Measurements from ENCODE around the gene C1QL1. TPM values are rescaled to one million over a fixed set of nuclear protein-coding genes. Genes with fewer than 3 reads are reported as not detected.

The C1QL1 gene
- total RNA-seq, 4 donors from 2014 or later, result not detected

DNA sequence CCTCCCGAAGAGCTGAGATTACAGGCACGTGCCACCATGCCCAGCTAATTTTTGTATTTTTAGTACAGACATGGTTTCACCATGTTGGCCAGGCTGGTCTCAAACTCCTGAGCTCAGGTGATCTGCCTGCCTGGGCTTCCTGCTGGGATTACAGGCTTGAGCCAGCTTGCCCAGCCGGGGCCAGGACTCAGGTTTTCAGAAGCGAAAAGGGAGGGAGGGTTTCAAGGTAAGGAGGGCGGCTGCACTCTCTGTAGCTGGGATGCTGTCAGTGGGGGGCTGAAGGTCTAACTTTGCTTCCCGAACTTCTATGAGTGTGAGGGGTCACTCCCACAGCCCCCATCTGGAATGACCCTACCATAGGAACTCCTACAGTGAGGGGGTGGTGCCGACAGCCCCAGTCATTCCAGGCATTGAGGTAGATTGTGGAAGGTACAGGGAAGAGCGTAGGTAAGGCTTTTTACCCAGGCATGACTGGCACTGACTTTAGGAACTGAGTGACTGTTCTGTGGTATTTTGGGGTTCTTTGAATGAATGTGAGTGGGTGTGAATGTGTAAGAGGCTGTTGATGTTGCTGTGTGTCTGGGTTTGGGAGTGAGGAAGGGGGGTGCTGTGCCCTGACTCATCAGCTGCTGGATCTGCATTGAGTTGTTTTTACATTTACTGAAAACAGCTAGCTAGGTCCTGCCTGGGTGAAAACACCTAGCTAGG, 3.8 kb upstream of the C1QL1 start:
- no peak for DNase-seq
- H3K27ac ChIP-seq, result no peak overlapping the region
- in situ Hi-C loops (cut with MboI; ENCODE audit: low sequenced_read_pairs in 4 of 4), result no loop called here
- no peaks in the 10 kb centered on the region for H3K9me3 ChIP-seq
- H3K4me3 ChIP-seq, result no peak overlapping the region
- ATAC-seq, result no peak
- peaks cover 0 to 9% of the 10 kb centered on the region in 2 donors for H3K4me1 ChIP-seq
- no peaks in the 10 kb centered on the region for H3K36me3 ChIP-seq
- H3K27me3 ChIP-seq, result peaks cover 14 to 24% (median 21%) of the 10 kb centered on the region in 3 donors
- intact Hi-C loops (cut with DNase I; ENCODE audit: low total_unique reads), result no loop called here
- TF ChIP-seq POLR2A (IDR thresholded peaks at IDR 0.05), result no peak
- TF ChIP-seq, protein P1, sequence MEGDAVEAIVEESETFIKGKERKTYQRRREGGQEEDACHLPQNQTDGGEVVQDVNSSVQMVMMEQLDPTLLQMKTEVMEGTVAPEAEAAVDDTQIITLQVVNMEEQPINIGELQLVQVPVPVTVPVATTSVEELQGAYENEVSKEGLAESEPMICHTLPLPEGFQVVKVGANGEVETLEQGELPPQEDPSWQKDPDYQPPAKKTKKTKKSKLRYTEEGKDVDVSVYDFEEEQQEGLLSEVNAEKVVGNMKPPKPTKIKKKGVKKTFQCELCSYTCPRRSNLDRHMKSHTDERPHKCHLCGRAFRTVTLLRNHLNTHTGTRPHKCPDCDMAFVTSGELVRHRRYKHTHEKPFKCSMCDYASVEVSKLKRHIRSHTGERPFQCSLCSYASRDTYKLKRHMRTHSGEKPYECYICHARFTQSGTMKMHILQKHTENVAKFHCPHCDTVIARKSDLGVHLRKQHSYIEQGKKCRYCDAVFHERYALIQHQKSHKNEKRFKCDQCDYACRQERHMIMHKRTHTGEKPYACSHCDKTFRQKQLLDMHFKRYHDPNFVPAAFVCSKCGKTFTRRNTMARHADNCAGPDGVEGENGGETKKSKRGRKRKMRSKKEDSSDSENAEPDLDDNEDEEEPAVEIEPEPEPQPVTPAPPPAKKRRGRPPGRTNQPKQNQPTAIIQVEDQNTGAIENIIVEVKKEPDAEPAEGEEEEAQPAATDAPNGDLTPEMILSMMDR (IDR thresholded peaks at IDR 0.05 in 4 of 5, conservative IDR thresholded peaks at IDR 0.05 in 1 of 5), result no peak

DNA sequence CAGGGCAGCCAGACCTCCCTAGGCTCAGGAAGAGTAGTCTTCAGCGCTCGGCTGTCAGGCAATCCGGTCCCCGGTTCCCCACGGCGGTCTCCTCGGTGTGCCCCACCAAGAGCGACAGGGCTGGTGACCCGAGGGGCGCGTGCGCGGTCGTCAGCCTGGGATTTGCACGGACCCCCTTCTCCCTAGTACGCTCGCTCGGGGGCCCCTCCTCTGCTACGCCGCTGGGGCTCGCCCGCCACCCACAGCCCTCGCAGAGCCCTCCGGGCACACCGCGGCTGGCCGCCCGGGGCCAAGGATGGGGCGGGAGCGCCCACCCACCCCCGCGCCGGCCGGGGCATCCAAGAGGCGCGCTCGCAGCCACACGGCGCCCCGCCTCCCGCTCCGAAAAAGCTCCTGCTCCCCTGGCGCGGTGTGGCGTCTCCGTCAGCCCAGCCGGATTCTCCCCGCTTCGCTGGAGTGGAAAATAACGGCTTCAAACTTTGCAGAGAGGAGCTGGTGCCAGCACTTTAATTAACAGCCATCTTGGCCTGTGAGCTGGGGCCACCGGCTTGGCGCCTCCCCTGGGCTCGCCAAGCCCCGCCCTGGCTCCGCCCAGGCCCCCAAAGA, 2.1 kb upstream of the C1QL1 start:
- no peaks in the 10 kb centered on the region for H3K36me3 ChIP-seq
- peaks cover 31 to 38% (median 36%) of the 10 kb centered on the region in 3 donors for H3K27me3 ChIP-seq
- DNase-seq (no peak), ATAC-seq (no peak)
- H3K9me3 ChIP-seq, result no peaks in the 10 kb centered on the region
- TF ChIP-seq, protein P1 (IDR thresholded peaks at IDR 0.05 in 4 of 5, conservative IDR thresholded peaks at IDR 0.05 in 1 of 5), result no peak
- intact Hi-C loops (cut with DNase I; ENCODE audit: low total_unique reads) (no loop called here), in situ Hi-C loops (cut with MboI; ENCODE audit: low sequenced_read_pairs in 4 of 4) (no loop called here)
- peaks cover 0 to 12% of the 10 kb centered on the region in 2 donors for H3K4me1 ChIP-seq
- peak overlapping the region; percentile 4 to 46 (median 12) for H3K4me3 ChIP-seq
- no peak overlapping the region for H3K27ac ChIP-seq

DNA sequence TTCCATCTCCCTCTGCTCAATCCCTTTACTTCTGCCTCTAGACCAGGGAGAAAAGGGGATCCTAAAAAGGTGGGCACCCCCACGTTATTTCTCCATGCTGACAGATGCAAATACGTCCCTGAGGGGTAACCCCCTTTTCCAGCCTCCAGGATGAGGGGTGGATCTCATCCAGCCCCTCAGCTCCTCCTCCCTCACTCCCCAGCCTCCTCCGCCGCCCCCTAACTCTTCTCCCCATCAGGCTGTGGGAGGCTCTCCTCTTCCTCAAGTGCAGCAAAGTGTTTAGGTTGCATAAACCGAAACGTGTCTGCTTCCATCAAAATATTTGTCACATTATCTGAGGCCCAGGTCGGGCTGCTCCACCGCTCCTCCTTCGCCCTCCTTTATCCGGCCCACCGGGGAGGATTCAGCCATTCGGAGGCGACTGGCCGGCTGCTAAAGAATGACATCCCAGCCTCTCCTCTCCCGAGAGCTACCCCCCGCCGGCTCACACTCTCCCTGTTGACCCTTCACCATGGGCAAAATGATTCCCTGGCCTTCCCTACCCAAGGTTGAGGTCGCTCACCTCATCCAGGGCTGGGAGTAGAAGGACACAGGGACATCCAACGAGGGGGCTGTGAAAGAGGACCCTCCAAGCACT, 1.2 kb upstream of the C1QL1 start:
- in situ Hi-C loops (cut with MboI; ENCODE audit: low sequenced_read_pairs in 4 of 4), result no loop called here
- Histone ChIP-seq H3K4me3 (no peak overlapping the region), H3K36me3 (no peaks in the 10 kb centered on the region), H3K27ac (no peak overlapping the region), H3K4me1 (peaks cover 0 to 12% of the 10 kb centered on the region in 2 donors), H3K9me3 (no peaks in the 10 kb centered on the region), H3K27me3 (peaks cover 37 to 48% (median 46%) of the 10 kb centered on the region in 3 donors)
- DNase-seq, result no peak
- ATAC-seq, result no peak
- no peak for TF ChIP-seq POLR2A (IDR thresholded peaks at IDR 0.05)
- TF ChIP-seq, protein P1 (IDR thresholded peaks at IDR 0.05 in 4 of 5, conservative IDR thresholded peaks at IDR 0.05 in 1 of 5), result no peak
- intact Hi-C loops (cut with DNase I; ENCODE audit: low total_unique reads), result no loop called here

DNA sequence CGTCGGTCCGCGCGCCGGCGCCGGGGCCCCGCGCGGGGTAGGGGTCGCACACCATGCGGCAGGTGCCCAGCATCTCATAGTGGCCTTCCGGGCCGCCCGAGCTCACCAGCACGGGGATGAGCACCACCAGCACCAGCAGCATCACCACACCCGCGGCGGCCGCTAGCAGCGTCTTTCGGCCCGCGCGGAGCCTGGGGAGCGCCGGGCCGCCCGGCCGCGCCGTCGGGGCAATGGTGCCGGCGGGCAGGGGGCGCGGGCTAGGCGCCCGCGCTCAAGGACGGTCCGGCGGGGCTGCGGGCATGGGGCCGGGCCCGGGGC, 237 bp downstream of the C1QL1 start:
- no peak overlapping the region for H3K27ac ChIP-seq
- H3K9me3 ChIP-seq, result no peaks in the 10 kb centered on the region
- intact Hi-C loops (cut with DNase I; ENCODE audit: low total_unique reads) (loop anchor here (1.0 kb wide), 1 partner anchor 21 kb away; the partner anchor contains the start of gene KIF18B), in situ Hi-C loops (cut with MboI; ENCODE audit: low sequenced_read_pairs in 4 of 4) (no loop called here)
- H3K27me3 ChIP-seq, result peaks cover 51 to 59% (median 56%) of the 10 kb centered on the region in 3 donors
- ATAC-seq (peak in 1 of 2 donors; percentile 6), DNase-seq (no peak)
- peaks cover 0 to 12% of the 10 kb centered on the region in 2 donors for H3K4me1 ChIP-seq
- H3K4me3 ChIP-seq, result no peak overlapping the region
- no peaks in the 10 kb centered on the region for H3K36me3 ChIP-seq
- TF ChIP-seq POLR2A (IDR thresholded peaks at IDR 0.05), result no peak
- TF ChIP-seq, protein P1 (IDR thresholded peaks at IDR 0.05 in 4 of 5, conservative IDR thresholded peaks at IDR 0.05 in 1 of 5), result no peak

All from gastrocnemius medialis (tissue), 4 donors.